Immature natural killer cell (primary cell): ENCODE measurements around the gene PLPP1. TPM values are rescaled to one million over a fixed set of nuclear protein-coding genes. Genes with fewer than 3 reads are reported as not detected.
A peak's percentile ranks its signal among the peaks of the same experiment; 100 is the strongest.
"Not testable (repeated sequence)": the region's sequence is repeated elsewhere in the genome, so short reads cannot be mapped to it uniquely, and the experiment has no call there.

Experiments
- DNase-seq, 3 donors: peaks; one replicate each; pipeline ENCODE4 v3.0.0; 2022; ENCODE audit warnings: mixed read lengths in 1 of 3
- H3K27ac Mint-ChIP-seq, 6 donors: one replicate each; pipeline ENCODE4 v1.8.0; 2020; ENCODE audit warnings: mixed read lengths in 6 of 6, mild to moderate bottlenecking in 5 of 6, inconsistent platforms in 4 of 6, moderate library complexity in 3 of 6
- H3K27me3 Mint-ChIP-seq, 3 donors: one replicate each; pipeline ENCODE4 v1.8.0; 2020 to 2021; ENCODE audit warnings: low read depth in 3 of 3, mild to moderate bottlenecking in 3 of 3, mixed read lengths in 3 of 3, moderate library complexity in 3 of 3, inconsistent platforms in 1 of 3
- H3K36me3 Mint-ChIP-seq, 3 donors: one replicate each; pipeline ENCODE4 v1.8.0; 2020; ENCODE audit warnings: mixed read lengths in 3 of 3, inconsistent platforms in 2 of 3, mild to moderate bottlenecking in 2 of 3
- H3K4me1 Mint-ChIP-seq, 2 donors: one replicate each; pipeline ENCODE4 v1.8.0; 2020; ENCODE audit warnings: inconsistent platforms in 2 of 2, mild to moderate bottlenecking in 2 of 2, mixed read lengths in 2 of 2, moderate library complexity in 1 of 2
- H3K4me3 Mint-ChIP-seq, 5 donors: one replicate each; pipeline ENCODE4 v1.8.0; 2020; ENCODE audit warnings: mild to moderate bottlenecking in 5 of 5, mixed read lengths in 5 of 5, inconsistent platforms in 3 of 5, moderate library complexity in 3 of 5
- H3K9me3 Mint-ChIP-seq, 6 donors: one replicate each; pipeline ENCODE4 v1.8.0; 2020; ENCODE audit warnings: mild to moderate bottlenecking in 6 of 6, mixed read lengths in 6 of 6, inconsistent platforms in 4 of 6, moderate library complexity in 3 of 6
- polyA plus RNA-seq, 3 donors: library from polyadenylated mRNA; unstranded; fragments of 300-500 nt; fragmentation: Illumina TruSeq; gene quantifications; one replicate each; pipeline ENCODE4 v1.2.3, GENCODE V29; 2021

Gene PLPP1
- polyA plus RNA-seq, 3 donors from 2014 or later: 2.2 to 9.8 (median 3.4) TPM

DNA sequence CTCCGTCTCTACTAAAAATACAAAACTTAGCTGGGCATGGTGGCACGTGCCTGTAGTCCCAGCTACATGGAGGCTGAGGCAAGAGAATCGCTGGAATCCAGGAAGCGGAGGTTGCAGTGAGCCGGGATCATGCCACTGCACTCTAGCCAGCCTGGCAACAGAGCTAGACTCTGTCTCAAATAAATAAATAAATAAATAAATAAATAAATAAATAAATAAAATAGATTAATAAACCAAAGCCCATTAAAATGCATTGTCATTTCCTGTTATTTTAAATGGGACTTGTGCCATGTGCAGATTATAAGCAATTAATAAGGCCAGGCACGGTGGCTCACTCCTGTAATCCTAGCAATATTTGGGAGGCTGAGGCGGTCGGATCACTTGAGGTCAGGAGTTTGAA, 2.6 kb upstream of the PLPP1 start:
- peaks cover 0 to 13% (median 5%) of the 10 kb centered on the region in 3 donors for H3K27me3 Mint-ChIP-seq
- H3K36me3 Mint-ChIP-seq, H3K27ac Mint-ChIP-seq, H3K4me3 Mint-ChIP-seq, H3K9me3 Mint-ChIP-seq, DNase-seq: not testable (repeated sequence)
- H3K4me1 Mint-ChIP-seq: peaks cover 14 to 19% of the 10 kb centered on the region in 2 donors

- H3K27ac Mint-ChIP-seq: peak overlapping the region; percentile 40 to 92 (median 84)
- peaks cover 14 to 19% of the 10 kb centered on the region in 2 donors for H3K4me1 Mint-ChIP-seq
- peak overlapping the region; percentile 77 to 98 (median 92) for H3K4me3 Mint-ChIP-seq
- DNase-seq: no peak
- no peaks in the 10 kb centered on the region for H3K36me3 Mint-ChIP-seq
- H3K27me3 Mint-ChIP-seq: peaks cover 0 to 12% (median 5%) of the 10 kb centered on the region in 3 donors
- no peaks in the 10 kb centered on the region for H3K9me3 Mint-ChIP-seq
Measured at GRCh38 chr5:55535199-55535905, 588 bp upstream of the PLPP1 start.

GRCh38 chr5:55533521-55534435, 986 bp downstream of the PLPP1 start:
- Mint-ChIP-seq H3K4me1 (peaks cover 14 to 19% of the 10 kb centered on the region in 2 donors), H3K36me3 (peaks cover 0 to 4% (median 0%) of the 10 kb centered on the region in 3 donors), H3K27ac (peak overlapping the region; percentile 76 to 90 (median 86)), H3K9me3 (no peaks in the 10 kb centered on the region), H3K27me3 (peaks cover 0 to 11% (median 5%) of the 10 kb centered on the region in 3 donors), H3K4me3 (peak overlapping the region; percentile 92 to 98 (median 95))
- no peak for DNase-seq

GRCh38 chr5:55530669-55531068, 4.1 kb downstream of the PLPP1 start:
- Mint-ChIP-seq H3K4me3 (no peak overlapping the region), H3K27ac (no peak overlapping the region), H3K36me3 (peaks cover 0 to 4% (median under 1%) of the 10 kb centered on the region in 3 donors), H3K4me1 (peaks cover 14 to 17% of the 10 kb centered on the region in 2 donors), H3K27me3 (peaks cover 0 to 11% (median 7%) of the 10 kb centered on the region in 3 donors), H3K9me3 (no peaks in the 10 kb centered on the region)
- no peak for DNase-seq

GRCh38 chr5:55524816-55525215, 9.9 kb downstream of the PLPP1 start:
- DNase-seq: no peak
- Mint-ChIP-seq H3K4me3 (no peak overlapping the region), H3K36me3 (peaks cover 0 to 3% (median 0%) of the 10 kb centered on the region in 3 donors), H3K4me1 (no peaks in the 10 kb centered on the region), H3K9me3 (no peaks in the 10 kb centered on the region), H3K27me3 (peaks cover 0 to 2% (median 2%) of the 10 kb centered on the region in 3 donors), H3K27ac (no peak overlapping the region)

DNA sequence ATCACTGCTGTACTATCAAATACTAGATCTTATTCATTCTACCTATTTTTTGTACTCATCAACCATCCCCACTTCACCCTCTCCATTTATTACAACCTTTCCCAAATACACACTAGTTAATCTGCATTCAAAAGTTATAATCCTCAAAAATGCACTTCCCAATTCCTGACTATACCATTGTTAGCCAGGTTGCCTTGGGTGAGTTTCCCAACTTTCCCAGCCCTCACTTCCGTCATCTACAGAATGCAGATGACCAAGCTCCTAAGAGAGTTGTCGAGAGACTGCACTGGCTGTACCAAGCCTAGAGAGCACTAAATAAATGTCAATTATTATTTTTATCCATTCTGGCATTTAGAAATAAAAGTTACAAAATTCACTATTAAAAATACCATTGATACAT, 11.5 kb downstream of the PLPP1 start:
- peaks cover 0 to 2% (median 2%) of the 10 kb centered on the region in 3 donors for H3K27me3 Mint-ChIP-seq
- no peak overlapping the region for H3K4me3 Mint-ChIP-seq
- H3K36me3 Mint-ChIP-seq: peaks cover 0 to 3% (median 0%) of the 10 kb centered on the region in 3 donors
- H3K9me3 Mint-ChIP-seq: no peaks in the 10 kb centered on the region
- H3K27ac Mint-ChIP-seq: no peak overlapping the region
- no peaks in the 10 kb centered on the region for H3K4me1 Mint-ChIP-seq
- DNase-seq: no peak

DNA sequence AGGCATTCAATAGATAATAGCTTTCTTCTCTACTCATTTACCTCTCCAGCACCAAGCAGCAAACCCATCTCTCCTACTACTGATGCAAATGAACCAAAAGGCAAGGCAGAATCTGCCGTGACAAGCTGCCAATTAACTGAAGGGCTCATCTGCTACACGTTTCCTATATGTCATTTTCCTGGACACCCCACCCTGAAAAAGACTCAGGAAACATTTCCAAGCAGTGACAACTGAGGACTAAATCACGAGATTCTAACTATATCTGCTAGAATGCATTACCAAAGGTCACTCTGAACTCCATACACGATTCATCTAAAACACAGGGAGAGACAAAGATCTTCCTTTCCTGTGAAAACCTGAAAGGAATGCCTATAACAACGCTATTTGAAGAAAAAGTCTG, 12.9 kb downstream of the PLPP1 start:
- no peaks in the 10 kb centered on the region for H3K4me1 Mint-ChIP-seq
- H3K36me3 Mint-ChIP-seq: peaks cover 0 to 3% (median 0%) of the 10 kb centered on the region in 3 donors
- H3K27me3 Mint-ChIP-seq: peaks cover 0 to 2% (median 0%) of the 10 kb centered on the region in 3 donors
- H3K4me3 Mint-ChIP-seq: no peak overlapping the region
- no peak overlapping the region for H3K27ac Mint-ChIP-seq
- no peaks in the 10 kb centered on the region for H3K9me3 Mint-ChIP-seq
- no peak for DNase-seq

- Mint-ChIP-seq H3K36me3 (no peaks in the 10 kb centered on the region), H3K9me3 (no peaks in the 10 kb centered on the region), H3K4me1 (no peaks in the 10 kb centered on the region), H3K27me3 (peaks cover 0 to 4% (median 0%) of the 10 kb centered on the region in 3 donors), H3K4me3 (no peak overlapping the region), H3K27ac (no peak overlapping the region)
- DNase-seq: no peak
Measured at GRCh38 chr5:55520117-55520839, 14.5 kb downstream of the PLPP1 start.

DNA sequence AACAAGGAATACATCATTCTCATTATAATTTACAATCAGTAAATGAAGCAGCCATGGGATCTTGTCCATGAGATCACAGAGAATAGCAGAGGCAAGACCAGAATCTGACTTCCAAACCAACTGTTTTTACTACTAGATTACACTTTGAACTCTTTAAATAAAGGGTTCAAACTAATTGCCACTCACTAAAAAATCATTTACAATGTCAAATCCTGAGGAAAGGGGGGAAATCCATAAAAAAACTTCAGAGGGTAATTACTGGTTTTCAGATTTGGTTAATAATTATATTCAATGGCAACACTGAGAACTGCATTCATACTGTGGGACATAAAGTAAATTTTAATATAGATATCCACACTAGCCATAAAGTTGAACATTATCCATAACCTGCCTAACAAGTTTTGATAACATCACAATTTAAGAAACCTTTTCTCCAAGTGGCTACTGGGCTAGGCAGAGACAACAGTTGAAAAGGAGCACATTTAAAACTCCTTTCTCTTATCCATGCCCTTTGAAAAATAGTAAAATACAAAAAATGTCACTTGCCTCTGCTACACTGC, 15.9 kb downstream of the PLPP1 start:
- no peaks in the 10 kb centered on the region for H3K36me3 Mint-ChIP-seq
- no peaks in the 10 kb centered on the region for H3K9me3 Mint-ChIP-seq
- no peak for DNase-seq
- no peaks in the 10 kb centered on the region for H3K4me1 Mint-ChIP-seq
- no peak overlapping the region for H3K27ac Mint-ChIP-seq
- peaks cover 0 to 2% (median 0%) of the 10 kb centered on the region in 3 donors for H3K27me3 Mint-ChIP-seq
- H3K4me3 Mint-ChIP-seq: no peak overlapping the region

DNA sequence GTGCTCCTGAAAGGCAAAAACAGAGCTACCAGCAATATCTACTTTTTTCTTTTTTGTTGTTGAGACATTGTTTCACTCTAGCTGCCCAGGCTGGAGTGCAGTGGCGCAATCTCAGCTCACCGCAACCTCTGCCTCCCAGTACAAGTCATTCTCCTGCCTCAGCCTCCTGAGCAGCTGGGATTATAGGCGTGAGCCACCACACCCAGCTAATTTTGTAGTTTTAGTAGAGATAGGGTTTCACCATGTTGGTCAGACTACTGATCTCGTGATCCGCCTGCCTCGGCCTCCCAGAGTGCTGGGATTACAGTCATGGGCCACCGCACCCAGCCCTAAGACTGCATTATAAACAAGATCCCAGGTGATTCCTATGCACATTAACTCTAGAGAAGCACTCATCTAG, 17.0 kb downstream of the PLPP1 start:
- no peaks in the 10 kb centered on the region for H3K4me1 Mint-ChIP-seq
- no peak for DNase-seq
- H3K36me3 Mint-ChIP-seq: no peaks in the 10 kb centered on the region
- no peaks in the 10 kb centered on the region for H3K9me3 Mint-ChIP-seq
- H3K27ac Mint-ChIP-seq: no peak overlapping the region
- peaks cover 0 to 2% (median 0%) of the 10 kb centered on the region in 3 donors for H3K27me3 Mint-ChIP-seq
- H3K4me3 Mint-ChIP-seq: no peak overlapping the region

GRCh38 chr5:55511010-55511409, 23.8 kb downstream of the PLPP1 start:
- peaks cover 0 to 4% (median 0%) of the 10 kb centered on the region in 3 donors for H3K36me3 Mint-ChIP-seq
- DNase-seq: no peak
- H3K4me3 Mint-ChIP-seq: no peak overlapping the region
- no peaks in the 10 kb centered on the region for H3K4me1 Mint-ChIP-seq
- H3K27me3 Mint-ChIP-seq: peaks cover 0 to 3% (median 2%) of the 10 kb centered on the region in 3 donors
- H3K27ac Mint-ChIP-seq: no peak overlapping the region
- no peaks in the 10 kb centered on the region for H3K9me3 Mint-ChIP-seq

DNA sequence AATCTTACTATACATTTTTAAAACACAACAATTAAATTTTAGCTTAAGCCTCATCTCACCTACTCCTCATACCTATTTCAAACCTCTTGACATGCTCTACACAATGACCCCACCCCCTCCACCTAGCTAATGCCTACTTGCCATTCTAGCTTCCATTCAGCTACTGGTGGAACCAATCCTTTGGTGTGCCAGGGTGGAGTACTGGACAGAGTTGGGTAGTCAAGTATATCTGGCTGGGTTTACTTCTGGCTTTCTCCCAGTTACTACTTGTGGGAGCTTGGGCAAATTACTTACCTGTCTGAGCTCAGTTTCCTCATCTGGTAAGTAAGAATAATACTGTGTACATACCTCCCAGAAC, 24.3 kb downstream of the PLPP1 start:
- Mint-ChIP-seq H3K9me3 (no peaks in the 10 kb centered on the region), H3K4me1 (no peaks in the 10 kb centered on the region), H3K27ac (no peak overlapping the region), H3K36me3 (peaks cover 0 to 4% (median 0%) of the 10 kb centered on the region in 3 donors), H3K27me3 (peaks cover 0 to 3% (median 0%) of the 10 kb centered on the region in 3 donors), H3K4me3 (no peak overlapping the region)
- no peak for DNase-seq

- Mint-ChIP-seq H3K9me3 (no peaks in the 10 kb centered on the region), H3K27ac (no peak overlapping the region), H3K27me3 (peaks cover 0 to 3% (median 0%) of the 10 kb centered on the region in 3 donors), H3K36me3 (peaks cover 0 to 4% (median 0%) of the 10 kb centered on the region in 3 donors), H3K4me3 (no peak overlapping the region), H3K4me1 (no peaks in the 10 kb centered on the region)
- DNase-seq: no peak
Measured at GRCh38 chr5:55509796-55510522, 24.8 kb downstream of the PLPP1 start.
